Ecto neural progenitor cell (in vitro differentiated cells): ENCODE results near the gene KCNT2.
"Not testable (repeated sequence)": the region's sequence is repeated elsewhere in the genome, so short reads cannot be mapped to it uniquely, and the experiment has no call there.

ENCODE experiments used
- DNase-seq: peaks from one replicate; pipeline ENCODE4 v3.0.0-alpha.2; 2018; ENCODE audit warnings: low spot score

Gene KCNT2

DNA sequence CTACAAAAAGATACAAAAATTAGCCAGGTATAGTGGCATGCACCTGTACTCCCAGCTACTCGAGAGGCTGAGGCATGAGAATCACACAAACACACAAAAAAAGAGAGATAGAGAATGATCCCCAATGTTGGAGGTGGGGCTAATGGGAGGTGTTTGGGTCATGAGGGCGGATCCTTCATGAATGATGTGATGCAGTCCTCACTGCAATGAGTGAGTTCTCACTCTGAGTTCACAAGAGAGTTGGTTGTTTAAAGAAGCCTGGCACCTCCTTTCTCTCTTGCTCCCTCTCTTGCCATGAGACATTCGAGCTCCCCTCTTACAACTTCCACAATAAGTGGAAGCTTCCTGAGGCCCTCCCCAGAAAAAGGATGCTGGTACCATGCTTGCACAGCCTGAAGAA is 17.3 kb downstream of the KCNT2 start:
- no peak for DNase-seq

DNA sequence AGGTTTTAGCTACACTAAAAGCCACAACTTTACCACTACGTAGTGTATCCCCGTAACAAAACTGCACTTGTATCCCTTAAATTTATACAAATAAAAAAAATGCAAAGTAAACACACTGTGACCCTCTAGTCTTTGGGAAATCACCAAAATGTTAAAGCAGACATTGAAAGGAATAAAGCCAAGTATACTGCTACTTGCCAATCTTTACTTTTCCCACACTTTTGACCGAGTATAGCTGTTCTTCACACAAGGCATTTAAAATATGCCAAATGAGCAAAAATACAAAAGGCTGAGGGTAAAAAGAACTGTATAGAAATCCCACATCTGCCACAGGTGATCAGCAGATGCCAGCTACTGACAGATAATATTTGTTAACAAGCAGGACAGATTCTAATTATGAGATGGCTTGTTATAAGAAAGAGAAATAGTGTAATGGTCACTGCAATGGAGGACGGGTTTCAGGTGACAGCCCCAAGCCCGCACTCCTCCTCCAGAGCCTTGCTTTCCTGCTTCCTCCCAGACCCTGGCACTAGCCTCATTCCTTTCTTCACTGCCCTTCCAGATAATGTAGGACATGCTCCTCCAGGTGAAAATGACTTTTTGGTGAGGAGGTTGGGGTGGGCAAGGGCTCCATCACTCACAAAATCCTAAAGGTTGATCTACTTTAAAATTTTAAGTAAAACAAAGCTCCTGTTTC is 18.1 kb downstream of the KCNT2 start:
- DNase-seq: no peak

DNA sequence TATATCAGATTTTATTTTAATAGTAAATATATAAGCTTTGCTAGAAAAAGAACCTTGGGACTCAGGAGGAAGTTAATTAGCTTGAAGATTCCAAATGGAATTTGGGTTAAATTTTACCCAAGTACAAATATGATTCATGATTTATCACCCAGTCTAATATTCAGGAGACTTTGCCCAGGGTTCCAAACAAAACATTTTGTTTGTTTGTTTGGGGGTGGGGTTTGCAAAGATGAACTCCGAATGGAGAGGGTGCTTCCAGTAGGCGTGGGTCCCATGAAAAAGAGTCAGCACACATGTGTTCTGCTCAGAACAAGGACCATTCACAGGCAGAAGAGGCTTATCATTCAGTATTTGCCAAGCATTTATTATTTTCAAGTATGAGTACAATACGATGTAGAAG is 23.5 kb downstream of the KCNT2 start:
- DNase-seq: no peak

DNA sequence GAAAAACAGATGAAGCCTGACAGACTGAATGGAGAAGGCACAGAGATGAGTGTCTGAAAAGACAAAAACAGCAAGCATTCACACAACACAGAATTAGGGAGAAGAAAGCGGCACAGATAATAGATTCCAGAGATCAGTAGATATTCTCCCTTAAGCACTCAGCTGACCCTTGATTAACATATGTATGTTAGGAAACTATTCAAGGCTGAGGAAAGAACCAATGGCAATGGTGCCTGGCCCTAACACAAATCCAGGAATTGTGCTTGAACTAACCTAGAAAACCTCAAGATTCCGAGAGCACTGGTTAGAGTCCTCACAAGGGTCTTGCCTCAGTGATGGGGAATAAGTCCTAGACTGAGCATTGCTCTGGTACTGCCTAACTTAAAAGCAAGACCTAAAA is 30.9 kb downstream of the KCNT2 start:
- no peak for DNase-seq

DNA sequence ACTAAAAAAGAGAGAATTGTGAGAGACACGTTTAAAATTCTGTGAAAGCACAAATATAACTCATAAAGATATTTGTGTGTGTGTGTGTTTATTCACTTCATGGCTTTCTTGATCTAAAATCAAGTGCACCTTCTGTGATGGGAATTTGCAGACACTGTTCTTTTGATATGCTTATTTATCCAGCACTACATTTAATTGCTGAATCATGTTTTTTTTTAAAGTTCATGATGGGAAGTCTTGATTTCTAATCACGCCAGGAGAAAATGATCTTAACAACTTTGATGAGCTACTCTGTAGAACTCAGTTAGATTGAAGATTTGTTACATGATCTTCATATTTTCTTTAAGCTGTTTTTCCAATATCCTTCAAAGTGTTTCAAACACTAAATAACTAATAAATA is 35.0 kb downstream of the KCNT2 start:
- DNase-seq: no peak

DNA sequence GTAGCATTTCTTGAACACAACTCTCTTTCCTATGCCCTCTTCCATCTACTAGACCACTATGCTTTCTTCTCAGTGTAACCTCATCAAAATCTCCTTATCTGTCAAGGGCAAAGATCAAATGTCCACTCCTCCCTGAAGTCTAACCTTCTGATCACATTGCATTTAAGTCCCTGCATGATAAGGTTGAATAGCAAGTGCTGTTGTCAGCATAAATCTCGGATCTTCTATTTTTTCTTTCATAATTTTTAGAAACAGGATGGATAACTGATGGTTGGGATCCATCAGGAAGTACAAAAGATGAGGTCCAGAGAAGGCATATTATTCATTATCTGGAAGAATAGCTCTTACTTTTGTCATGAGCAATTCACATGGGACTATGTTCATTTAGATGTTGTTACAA is 41.0 kb downstream of the KCNT2 start:
- DNase-seq: no peak

DNA sequence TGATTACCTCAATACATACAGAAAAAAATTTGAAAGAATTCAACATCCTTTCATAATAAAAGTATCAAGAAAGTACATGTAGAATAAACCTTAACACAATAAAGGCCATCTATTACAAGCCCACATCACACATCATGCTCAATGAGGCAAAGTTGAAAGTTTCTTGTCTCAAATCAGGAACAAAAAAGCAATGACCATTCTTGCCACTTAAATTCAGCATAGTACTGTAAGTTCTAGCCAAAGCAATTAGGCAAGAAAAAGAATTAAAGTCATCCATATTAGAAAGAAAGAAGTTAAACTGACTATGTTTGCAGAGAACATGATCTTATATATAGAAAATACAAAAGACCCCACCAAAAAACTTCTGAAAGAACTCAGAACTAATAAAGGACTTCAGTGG is 44.5 kb downstream of the KCNT2 start:
- DNase-seq: no peak

DNA sequence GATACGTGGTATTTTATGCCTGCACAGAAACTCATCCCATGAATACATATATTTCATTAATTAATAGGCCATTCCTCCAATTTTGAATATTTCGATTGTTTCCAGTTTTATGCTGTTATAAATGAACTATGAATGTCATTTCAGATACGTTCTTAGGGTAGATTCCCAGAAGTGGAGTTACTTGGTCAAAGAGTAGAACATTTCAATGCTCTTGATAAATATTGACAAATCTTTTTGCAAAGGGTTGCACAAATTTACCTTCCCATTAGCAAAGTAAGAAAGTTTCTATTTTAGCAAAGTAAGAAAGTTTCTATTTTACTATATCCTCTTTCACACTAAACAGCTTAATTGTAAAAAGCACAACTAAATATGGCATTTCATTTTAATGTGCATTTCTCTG is 48.9 kb downstream of the KCNT2 start:
- no peak for DNase-seq

DNA sequence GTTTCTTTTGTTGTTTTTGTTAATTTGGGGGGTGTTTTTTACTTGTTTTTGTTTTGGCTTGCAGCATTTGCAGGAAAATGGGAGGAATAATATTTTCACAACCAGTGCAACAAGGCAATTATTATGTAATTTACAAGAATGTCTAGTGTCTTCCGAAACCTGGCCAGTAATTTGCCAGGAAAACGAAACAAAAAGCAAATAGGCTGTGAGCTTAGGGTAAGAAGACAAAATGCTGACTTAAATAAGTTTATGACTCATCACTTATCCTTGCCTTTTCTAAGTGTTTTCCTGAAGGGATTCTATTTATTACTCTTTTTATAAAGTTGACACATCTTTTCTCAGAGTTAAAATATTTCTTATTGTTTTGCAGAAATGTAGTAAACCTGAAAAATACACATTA is 49.8 kb downstream of the KCNT2 start:
- no peak for DNase-seq

DNA sequence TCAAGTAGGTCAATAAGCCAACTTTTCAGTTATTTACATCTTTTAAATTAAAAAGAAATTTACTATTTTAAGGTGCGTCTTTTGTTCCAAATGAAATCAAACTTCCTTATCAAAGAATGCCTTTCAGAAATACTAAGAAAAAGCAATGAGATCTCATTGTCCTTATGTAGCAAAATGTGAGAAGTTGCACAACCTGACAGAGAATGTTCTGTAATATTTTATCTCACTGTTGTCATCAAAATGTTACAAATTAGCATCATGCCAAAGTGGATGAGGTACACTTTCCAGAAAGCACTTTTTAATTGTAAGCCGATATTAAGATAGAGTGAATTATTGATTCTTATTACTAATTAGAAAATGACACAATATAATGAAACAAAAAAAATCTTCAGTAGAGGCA is 50.4 kb downstream of the KCNT2 start:
- no peak for DNase-seq

DNA sequence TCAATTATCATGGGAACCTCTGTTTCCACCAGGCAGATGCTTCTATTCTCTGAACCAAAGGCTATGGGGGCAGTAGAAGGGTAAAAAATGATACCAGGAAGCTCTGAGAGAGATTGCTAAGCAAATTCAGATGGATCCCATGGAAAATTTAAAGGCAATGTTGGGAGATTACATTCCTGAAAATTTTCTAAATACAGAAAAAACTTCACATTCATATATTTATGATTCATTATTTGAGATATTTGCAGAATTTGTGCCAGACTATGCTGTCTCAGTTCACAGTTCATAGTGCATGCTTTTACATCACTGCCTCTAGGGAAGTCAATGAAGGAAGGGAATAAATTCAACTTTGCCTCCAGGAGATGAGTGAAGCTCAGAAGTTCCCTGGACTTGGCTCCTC is 57.5 kb downstream of the KCNT2 start:
- no peak for DNase-seq

DNA sequence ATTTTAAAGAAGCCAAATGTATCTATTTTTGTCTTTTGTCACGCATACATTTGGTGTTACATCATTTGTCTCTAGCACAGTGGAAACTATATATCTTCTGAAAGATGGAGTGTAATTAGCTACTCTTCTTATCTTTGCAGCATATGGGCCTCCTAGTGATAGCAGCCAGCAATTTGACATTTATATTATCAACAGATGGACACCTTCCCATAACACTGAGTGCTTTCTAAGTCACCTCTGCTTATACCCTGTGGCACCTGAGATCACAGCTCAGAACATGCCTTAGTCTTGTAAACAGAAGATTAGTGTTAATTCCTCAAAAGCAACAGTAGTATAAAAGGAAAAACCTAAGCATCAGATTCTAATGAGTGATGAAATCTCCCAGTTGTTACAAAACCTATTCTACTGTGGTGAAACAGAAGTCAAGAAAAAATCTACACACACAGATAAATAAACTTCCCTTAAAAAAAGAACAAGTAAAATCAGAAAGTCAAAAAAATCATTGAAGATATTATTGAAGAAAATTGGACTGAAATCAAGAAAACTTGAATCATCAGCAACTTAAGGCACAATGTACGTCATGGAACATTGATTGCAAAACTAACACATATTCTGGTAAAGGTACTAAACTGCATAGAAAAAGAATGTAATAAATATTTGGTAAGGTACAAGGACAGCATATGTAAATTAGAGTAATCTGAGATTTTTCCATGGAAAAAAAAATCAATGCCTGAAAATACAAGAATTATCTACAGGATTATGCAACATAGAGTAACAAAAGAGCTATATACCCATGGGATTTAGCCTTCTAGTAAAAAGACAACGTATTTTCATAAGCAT is 61.7 kb downstream of the KCNT2 start:
- DNase-seq: no peak

DNA sequence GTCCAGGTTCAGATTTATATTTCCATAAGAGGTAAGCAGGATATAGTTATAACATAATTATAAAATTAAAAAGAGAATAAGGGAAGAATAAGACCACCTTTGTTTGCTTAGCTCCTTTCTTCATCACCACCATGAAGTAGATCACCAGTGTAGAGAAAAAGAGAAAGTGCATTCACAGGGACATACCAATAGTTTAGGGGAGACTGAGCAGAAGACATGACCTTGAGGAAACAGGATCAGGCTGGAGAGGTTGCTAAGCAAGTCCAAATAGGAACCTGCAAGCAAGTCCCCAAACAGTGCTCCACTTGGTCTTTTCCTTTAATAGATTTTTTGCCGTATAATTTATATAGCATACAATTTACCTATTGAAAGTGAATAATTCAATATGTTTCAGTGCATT is 63.0 kb downstream of the KCNT2 start:
- DNase-seq: no peak

DNA sequence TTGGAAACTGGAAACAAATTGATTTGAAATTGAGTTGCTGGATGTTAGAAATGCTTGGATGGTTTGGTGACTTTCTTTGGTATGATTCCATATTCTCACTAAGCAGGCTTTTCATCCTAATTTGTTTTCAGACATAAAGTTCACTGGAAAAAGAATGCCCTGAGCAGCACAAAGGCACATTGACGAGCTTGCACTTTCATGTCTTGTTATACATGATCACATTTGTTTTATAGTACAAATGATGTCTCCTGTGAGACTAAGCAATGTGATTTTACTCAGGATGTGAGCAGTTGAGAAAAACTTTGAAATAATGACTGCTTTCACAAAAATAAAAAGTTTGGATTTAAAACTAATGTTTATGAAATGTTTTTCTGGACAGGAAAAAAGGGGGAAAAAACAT is 63.6 kb downstream of the KCNT2 start:
- no peak for DNase-seq

DNA sequence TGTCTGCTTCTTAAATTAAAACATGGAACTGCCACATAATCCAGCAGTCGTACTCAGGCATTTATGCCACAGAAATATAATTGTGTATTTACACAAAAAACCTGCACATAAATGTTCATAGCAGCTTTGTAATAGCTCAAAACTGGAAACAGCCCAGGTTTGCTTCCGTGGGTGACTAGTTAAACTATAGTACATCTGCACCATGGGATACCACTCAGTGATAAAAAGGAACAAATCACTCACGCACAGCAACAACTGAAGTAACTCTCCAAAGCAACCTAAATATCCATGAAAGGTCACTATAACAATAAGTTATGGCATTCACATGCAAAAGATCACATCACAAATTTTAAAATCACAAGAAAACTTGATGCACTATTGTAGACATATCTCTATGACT is 64.4 kb downstream of the KCNT2 start:
- DNase-seq: no peak

DNA sequence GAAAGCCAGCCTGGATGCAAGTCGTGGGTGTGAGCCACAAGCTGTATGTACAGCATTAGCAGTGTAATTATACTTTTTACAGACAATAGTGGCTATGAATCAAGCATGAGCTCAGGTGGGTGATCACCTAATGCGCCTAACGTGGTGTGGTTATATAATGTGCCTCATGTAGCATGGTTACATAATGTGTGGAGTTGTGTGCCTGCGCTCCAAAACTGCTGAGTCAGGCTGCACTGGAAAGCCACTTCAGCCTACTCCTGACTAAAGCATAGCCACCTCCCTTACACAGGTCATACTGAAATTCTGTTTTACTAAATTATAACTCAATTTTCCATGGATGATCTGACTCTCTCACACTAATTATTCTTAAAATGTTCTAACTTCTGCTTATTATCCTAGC is 69.8 kb downstream of the KCNT2 start:
- DNase-seq: no peak

DNA sequence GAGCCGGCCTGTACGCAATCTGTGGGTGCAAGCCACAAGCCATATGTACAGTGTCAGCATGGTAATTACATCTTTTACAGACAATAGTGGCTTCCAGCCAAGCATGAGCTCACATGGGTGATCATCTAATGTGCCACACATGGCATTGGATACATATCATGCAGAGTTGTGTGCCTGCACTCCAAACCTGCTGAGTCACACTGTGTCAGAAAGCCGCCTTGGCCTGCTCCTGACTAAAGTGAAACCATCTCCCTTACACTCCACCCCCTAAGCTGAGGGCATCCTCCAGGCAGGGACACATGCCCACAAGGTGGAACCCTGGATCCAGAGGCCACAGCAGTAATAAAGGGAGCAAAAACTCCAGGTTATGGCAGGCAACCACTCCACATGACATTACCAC is 72.5 kb downstream of the KCNT2 start:
- no peak for DNase-seq

DNA sequence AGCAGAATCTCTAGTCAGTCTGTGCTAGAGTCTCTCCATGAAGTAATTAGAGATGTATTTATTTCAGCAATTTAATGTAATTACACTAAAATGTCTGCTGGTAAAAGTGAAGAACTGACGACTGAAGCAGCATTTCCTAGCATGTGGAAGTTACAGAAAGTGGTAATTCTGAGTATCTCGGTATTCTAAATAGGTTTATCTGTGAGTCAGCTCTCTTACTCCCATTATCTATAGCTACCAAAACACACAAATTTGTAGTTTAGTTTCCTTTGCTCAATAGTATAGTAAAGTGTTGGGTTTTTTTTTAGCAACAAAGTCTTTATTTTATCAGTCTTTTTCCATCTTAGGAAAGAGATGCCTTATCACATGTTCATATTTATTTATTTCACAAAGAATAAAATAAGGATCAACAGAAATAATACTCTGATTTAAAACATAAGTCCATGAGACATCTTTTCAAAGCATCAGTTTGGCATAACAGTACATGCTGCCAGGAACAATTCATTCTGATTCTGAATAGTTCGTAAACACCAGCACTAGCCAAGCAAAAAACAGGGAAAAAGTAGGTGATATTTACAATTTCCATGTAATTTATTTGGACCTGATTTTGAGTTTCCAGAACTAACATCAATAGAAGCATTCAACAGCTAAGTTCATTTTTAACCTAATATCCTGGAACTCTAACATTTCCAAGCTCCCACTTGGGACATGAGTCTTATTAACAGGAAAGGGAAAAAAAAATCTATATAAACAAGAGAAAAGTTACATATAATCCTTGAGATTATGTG is 76.3 kb downstream of the KCNT2 start:
- no peak for DNase-seq

DNA sequence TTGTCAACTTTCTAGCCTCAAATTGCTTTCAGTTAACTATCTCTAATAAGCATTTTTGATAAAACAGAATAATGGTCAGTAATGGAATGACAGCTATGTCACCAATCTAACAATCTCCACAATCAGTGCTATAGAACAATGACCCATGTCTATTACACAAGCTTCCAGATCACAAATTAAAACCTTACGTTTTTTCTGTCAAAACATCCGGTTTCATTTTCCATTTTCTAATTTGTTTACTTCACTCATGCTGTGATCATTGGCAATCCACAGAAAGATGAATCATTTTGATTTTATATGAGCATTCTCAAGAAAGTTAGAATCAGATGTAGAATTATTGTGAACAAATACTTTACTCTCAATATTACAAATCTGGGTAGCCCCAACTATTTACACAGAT is 80.3 kb downstream of the KCNT2 start:
- no peak for DNase-seq

DNA sequence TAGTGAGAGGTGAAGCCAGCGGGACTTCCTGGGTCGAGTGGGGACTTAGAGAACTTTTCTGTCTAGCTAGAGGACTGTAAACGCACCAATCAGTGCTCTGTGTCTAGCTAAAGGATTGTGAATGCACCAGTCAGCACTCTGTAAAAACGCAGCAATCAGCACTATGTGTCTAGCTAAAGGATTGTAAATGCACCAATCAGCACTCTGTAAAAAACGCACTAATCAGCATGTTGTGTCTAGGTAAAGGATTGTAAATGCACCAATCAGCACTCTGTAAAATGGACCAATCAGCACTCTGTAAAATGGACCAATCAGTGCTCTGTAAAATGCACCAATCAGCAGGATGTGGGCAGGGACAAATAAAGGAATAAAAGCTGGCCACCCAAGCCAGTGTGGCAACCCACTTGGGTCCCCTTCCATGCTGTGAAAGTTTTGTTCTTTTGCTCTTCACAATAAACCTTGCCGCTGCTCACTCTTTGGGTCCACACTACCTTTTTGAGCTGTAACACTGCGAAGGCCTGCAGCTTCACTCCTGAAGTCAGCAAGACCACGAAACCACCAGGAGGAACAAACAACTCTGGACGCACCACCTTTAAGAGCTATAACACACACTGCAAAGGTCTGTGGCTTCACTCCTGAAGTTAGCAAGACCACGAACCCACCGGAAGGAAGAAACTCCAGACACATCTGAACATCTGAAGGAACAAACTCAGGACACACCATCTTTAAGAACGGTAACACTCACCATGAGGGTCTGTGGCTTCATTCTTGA is 85.5 kb downstream of the KCNT2 start:
- DNase-seq: not testable (repeated sequence)

DNA sequence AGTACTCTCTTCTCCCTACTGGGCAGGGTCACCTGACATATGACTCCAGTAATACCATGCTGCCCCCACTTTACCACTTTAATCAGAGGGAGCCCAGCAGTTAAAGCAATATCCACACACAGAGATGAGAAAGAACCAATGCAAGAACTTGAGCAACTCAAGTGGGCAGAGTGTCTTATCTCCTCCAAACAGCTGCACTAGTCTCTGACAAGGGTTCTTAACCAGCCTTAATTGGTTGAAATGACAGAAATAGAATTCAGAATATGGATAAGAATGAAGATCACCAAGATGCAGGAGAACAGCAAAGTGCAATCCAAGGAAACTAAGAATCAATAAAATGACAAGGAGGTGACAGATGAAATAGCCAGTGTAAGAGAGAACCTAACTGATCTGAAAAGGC is 91.0 kb downstream of the KCNT2 start:
- DNase-seq: no peak

DNA sequence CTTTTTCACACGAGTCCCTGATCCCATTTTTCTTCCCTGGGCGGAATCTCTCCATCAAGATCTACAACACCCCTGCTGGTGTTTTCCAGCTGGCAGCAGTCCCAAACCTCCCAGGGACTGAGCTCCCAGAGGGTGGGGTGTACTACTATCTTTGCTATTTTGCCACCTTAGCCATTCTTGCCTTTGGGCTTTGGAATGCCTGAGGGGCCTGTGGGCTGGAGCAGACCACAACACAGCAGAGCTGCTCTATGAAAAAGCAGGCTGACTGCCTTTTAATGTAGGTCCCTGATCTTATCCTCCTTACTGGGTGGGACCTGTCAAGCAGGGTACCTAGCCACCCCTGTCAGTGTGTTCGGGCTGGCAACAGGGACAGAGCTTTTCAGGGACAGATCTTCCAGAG is 91.9 kb downstream of the KCNT2 start:
- no peak for DNase-seq
